H9 (cell line): ENCODE data around the gene STX10. TPM values are rescaled to one million over a fixed set of nuclear protein-coding genes. Genes with fewer than 3 reads are reported as not detected.

Experiments used
- DNase-seq: peaks from one replicate; pipeline ENCODE4 v3.0.0-alpha.2; 2017
- H2AFZ ChIP-seq: one replicate; pipeline ENCODE4 v1.6.1; 2013; ENCODE audit warnings: mild to moderate bottlenecking, low read length, control low read depth, moderate library complexity
- H2AK5ac ChIP-seq: 2 replicates; pipeline ENCODE4 v1.6.1; 2013; ENCODE audit warnings: low read length, control low read depth, mixed read lengths; ENCODE audit not compliant: insufficient read length
- H2BK120ac ChIP-seq: one replicate; pipeline ENCODE4 v1.6.1; 2013; ENCODE audit warnings: low read depth, mild to moderate bottlenecking, low read length, control low read depth, inconsistent platforms; ENCODE audit not compliant: poor library complexity, severe bottlenecking
- H2BK12ac ChIP-seq: 2 replicates; pipeline ENCODE4 v1.6.1; 2013; ENCODE audit warnings: low read length, control low read depth, mixed read lengths, low read depth; ENCODE audit not compliant: insufficient read length
- H2BK15ac ChIP-seq: 2 replicates; pipeline ENCODE4 v1.6.1; 2013; ENCODE audit warnings: low read depth, low read length, control low read depth
- H2BK20ac ChIP-seq: one replicate; pipeline ENCODE4 v1.6.1; 2013; ENCODE audit warnings: low read depth, mild to moderate bottlenecking, low read length, control low read depth, inconsistent platforms; ENCODE audit not compliant: poor library complexity, severe bottlenecking
- H2BK5ac ChIP-seq: 2 replicates; pipeline ENCODE4 v1.6.1; 2013; ENCODE audit warnings: low read length, control low read depth, mixed read lengths; ENCODE audit not compliant: insufficient read length
- H3K14ac ChIP-seq: 2 replicates; pipeline ENCODE4 v1.6.1; 2013; ENCODE audit warnings: low read length, control low read depth; ENCODE audit not compliant: insufficient read depth
- H3K18ac ChIP-seq: 2 replicates; pipeline ENCODE4 v1.6.1; 2013; ENCODE audit warnings: low read depth, mild to moderate bottlenecking, mixed read lengths, low read length, control low read depth; ENCODE audit not compliant: insufficient read length
- H3K23ac ChIP-seq: 2 replicates; pipeline ENCODE4 v1.6.1; 2013; ENCODE audit warnings: low read length, control low read depth, mixed read lengths, low read depth; ENCODE audit not compliant: insufficient read length
- H3K23me2 ChIP-seq: 2 replicates; pipeline ENCODE4 v1.6.1; 2013; ENCODE audit warnings: low read depth, mild to moderate bottlenecking, mixed read lengths, low read length, control low read depth; ENCODE audit not compliant: insufficient read length, poor library complexity, severe bottlenecking
- H3K27ac ChIP-seq: 2 replicates; pipeline ENCODE4 v1.5.1; 2013; ENCODE audit warnings: low read length, control low read depth, mixed read lengths, low read depth; ENCODE audit not compliant: insufficient read length
- H3K27me3 ChIP-seq: 2 replicates; pipeline ENCODE4 v1.6.1; 2013; ENCODE audit warnings: low read length, control low read depth, inconsistent platforms; ENCODE audit not compliant: insufficient read depth
- H3K4ac ChIP-seq: 2 replicates; pipeline ENCODE4 v1.6.1; 2013; ENCODE audit warnings: low read depth, mild to moderate bottlenecking, control low read depth, inconsistent platforms, low read length, moderate library complexity
- H3K4me1 ChIP-seq: 2 replicates; pipeline ENCODE4 v1.6.1; 2013; ENCODE audit warnings: low read length, control low read depth, inconsistent platforms; ENCODE audit not compliant: insufficient read depth
- H3K4me2 ChIP-seq: 2 replicates; pipeline ENCODE4 v1.6.1; 2013; ENCODE audit warnings: low read length, control low read depth, mixed read lengths; ENCODE audit not compliant: insufficient read length, insufficient read depth
- H3K56ac ChIP-seq: 2 replicates; pipeline ENCODE4 v1.6.1; 2013; ENCODE audit warnings: low read depth, mild to moderate bottlenecking, mixed read lengths, low read length, control low read depth; ENCODE audit not compliant: insufficient read length
- H3K79me1 ChIP-seq: 2 replicates; pipeline ENCODE4 v1.6.1; 2013; ENCODE audit warnings: low read depth, mild to moderate bottlenecking, moderate library complexity, low read length, control low read depth, inconsistent platforms; ENCODE audit not compliant: insufficient read depth, poor library complexity, severe bottlenecking
- H3K79me2 ChIP-seq: 2 replicates; pipeline ENCODE4 v1.6.1; 2013; ENCODE audit warnings: low read length, control low read depth, inconsistent platforms; ENCODE audit not compliant: insufficient read depth
- H3K9ac ChIP-seq: 2 replicates; pipeline ENCODE4 v1.6.1; 2013; ENCODE audit warnings: low read length, control low read depth, mixed read lengths; ENCODE audit not compliant: insufficient read length; ENCODE audit errors: extremely low read depth
- H3K9me3 ChIP-seq: one replicate; pipeline ENCODE4 v1.6.1; 2013; ENCODE audit warnings: low read depth, low read length, inconsistent platforms; ENCODE audit not compliant: control insufficient read depth
- H3T11ph ChIP-seq: one replicate; pipeline ENCODE4 v1.6.1; 2013; ENCODE audit warnings: mild to moderate bottlenecking, low read length, control low read depth, inconsistent platforms
- H4K20me1 ChIP-seq: one replicate; pipeline ENCODE4 v1.6.1; 2013; ENCODE audit not compliant: control insufficient read depth, insufficient read length, insufficient read depth
- H4K5ac ChIP-seq: 2 replicates; pipeline ENCODE4 v1.6.1; 2013; ENCODE audit warnings: low read depth, mild to moderate bottlenecking, mixed read lengths, low read length, control low read depth; ENCODE audit not compliant: insufficient read length
- H4K8ac ChIP-seq: replicated peaks from 2 replicates; pipeline ENCODE4 v1.6.1; 2013; ENCODE audit warnings: low read length, control low read depth, mixed read lengths, low read depth; ENCODE audit not compliant: insufficient read length
- H4K91ac ChIP-seq: 2 replicates; pipeline ENCODE4 v1.6.1; 2013; ENCODE audit warnings: low read depth, mild to moderate bottlenecking, moderate library complexity, mixed read lengths, low read length, control low read depth; ENCODE audit not compliant: insufficient read length
- H3K27ac Mint-ChIP-seq, 3 experiments: 2 replicates in 2 of 3; 3 replicates in 1 of 3; pipeline ENCODE4 v1.8.0; 2020 to 2021; ENCODE audit warnings: mixed read lengths in 3 of 3, mild to moderate bottlenecking in 1 of 3, moderate library complexity in 1 of 3
- H3K27me3 Mint-ChIP-seq: 2 replicates; pipeline ENCODE4 v1.8.0; 2021; ENCODE audit warnings: low read depth, mild to moderate bottlenecking, moderate library complexity, mixed read lengths
- H3K36me3 Mint-ChIP-seq, 3 experiments: 2 replicates in 2 of 3; 3 replicates in 1 of 3; pipeline ENCODE4 v1.8.0; 2020 to 2021; ENCODE audit warnings: low read depth in 3 of 3, mixed read lengths in 3 of 3; ENCODE audit not compliant: insufficient read depth in 1 of 3
- H3K4me1 Mint-ChIP-seq, 2 experiments: 2 replicates each; pipeline ENCODE4 v1.8.0; 2020; ENCODE audit warnings: mixed read lengths in 2 of 2
- H3K4me3 Mint-ChIP-seq, 2 experiments: 2 replicates in 1 of 2; 3 replicates in 1 of 2; pipeline ENCODE4 v1.8.0; 2020 to 2021; ENCODE audit warnings: mild to moderate bottlenecking in 2 of 2, mixed read lengths in 2 of 2, moderate library complexity in 1 of 2
- H3K9me3 Mint-ChIP-seq, 2 experiments: 2 replicates in 1 of 2; 3 replicates in 1 of 2; pipeline ENCODE4 v1.8.0; 2020; ENCODE audit warnings: mild to moderate bottlenecking in 2 of 2, mixed read lengths in 2 of 2, moderate library complexity in 1 of 2
- CTCF ChIP-seq: fragments of 200-600 bp; sonication (generic); conservative IDR thresholded peaks from 3 replicates; pipeline ENCODE4 v1.8.0; 2021; ENCODE audit warnings: antibody characterized with exemption, mild to moderate bottlenecking
- WGBS: extraction: QIAGEN DNeasy Blood & Tissue Kit; methylation state at CpG from one replicate; pipeline ENCODE4 v1.1.7; 2013; ENCODE audit warnings: missing lambda C conversion rate, low lambda C conversion rate, mixed read lengths; ENCODE audit not compliant: insufficient read length; ENCODE audit errors: extremely low coverage; 5-methylcytosine and 5-hydroxymethylcytosine counted together
- total RNA-seq: library from RNA; stranded (reverse); gene quantifications from 2 replicates; pipeline ENCODE4 v1.2.1, GENCODE V29; 2021

The STX10 gene
- total RNA-seq, 1 experiment from 2014 or later = 39.4 TPM

GRCh38 chr19:13119627-13120026 is 30.5 kb downstream of the STX10 start:
- peaks cover 0 to 1% of the 10 kb centered on the region in 2 experiments; a peak in 2 of 5 replicates for H3K9me3 Mint-ChIP-seq
- Histone ChIP-seq H3K9ac (no peak overlapping the region), H3K79me2 (peaks cover 61% of the 10 kb centered on the region), H2BK12ac (no peak overlapping the region), H3K4me1 (peaks cover 11% of the 10 kb centered on the region; the same call in 1 of the 2 replicates), H2BK120ac (no peak overlapping the region), H2AFZ (no peak overlapping the region), H3K79me1 (peaks cover 2% of the 10 kb centered on the region), H3K4me2 (peak overlapping the region; percentile 69), H4K8ac (no peak overlapping the region), H2BK5ac (no peak overlapping the region), H3K27ac (no peak overlapping the region), H4K20me1 (no peaks in the 10 kb centered on the region), H2BK15ac (no peak overlapping the region), H3T11ph (no peak overlapping the region), H3K4ac (no peak overlapping the region), H3K14ac (no peak overlapping the region), H4K5ac (no peak overlapping the region), H2AK5ac (no peak overlapping the region), H3K18ac (no peak overlapping the region), H4K91ac (no peak overlapping the region), H3K23me2 (peaks cover 11% of the 10 kb centered on the region), H3K23ac (no peak overlapping the region), H3K9me3 (no peaks in the 10 kb centered on the region), H3K56ac (no peak overlapping the region), H3K27me3 (no peaks in the 10 kb centered on the region), H2BK20ac (no peak overlapping the region)
- peaks cover 52 to 56% of the 10 kb centered on the region in 2 experiments for H3K4me1 Mint-ChIP-seq
- TF ChIP-seq CTCF = no peak
- no peaks in the 10 kb centered on the region for H3K27me3 Mint-ChIP-seq
- peak overlapping the region; percentile 57 to 97 (median 87); a peak in 4 of 7 replicates for H3K27ac Mint-ChIP-seq
- peaks cover 10 to 54% (median 43%) of the 10 kb centered on the region in 3 experiments; a peak in 6 of 7 replicates for H3K36me3 Mint-ChIP-seq
- DNase-seq = peak; percentile 20
- peak overlapping the region; percentile 82 to 93 for H3K4me3 Mint-ChIP-seq
- no CpG with 5 or more reads among the region's 8 CpGs for WGBS
